ENCODE measurements around the gene STAG1. TPM values are rescaled to one million over a fixed set of nuclear protein-coding genes. Genes with fewer than 3 reads are reported as not detected.
A peak's percentile ranks its signal among the peaks of the same experiment; 100 is the strongest.

Gene STAG1
- total RNA-seq, 1 donor from 2014 or later: 24.1 TPM

DNA sequence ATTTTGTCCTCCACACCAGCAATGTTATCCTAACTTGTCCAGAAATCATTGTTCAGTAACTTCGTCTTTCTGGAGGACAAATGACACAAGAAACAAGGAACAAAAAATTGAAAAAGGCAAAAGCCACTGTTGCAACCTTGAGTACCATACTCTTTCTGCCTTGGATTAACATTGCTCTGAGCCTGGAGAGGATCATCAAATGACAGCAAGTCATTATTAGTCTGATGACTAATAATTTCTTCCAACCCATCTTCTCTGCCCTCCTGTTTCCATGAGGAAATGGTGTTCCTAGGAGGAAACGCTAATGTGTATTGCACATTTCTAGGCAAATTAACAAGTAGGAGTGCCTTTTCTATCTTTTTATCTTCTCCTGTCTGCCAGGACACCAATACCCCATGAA lies 348.1 kb downstream of the STAG1 start:
- Histone ChIP-seq H4K20me1 (ENCODE audit: insufficient read depth, low read length) (no peaks in the 10 kb centered on the region), H3K4me1 (ENCODE audit: insufficient read depth, low read length) (no peaks in the 10 kb centered on the region), H3K36me3 (ENCODE audit: insufficient read depth, low read length) (no peaks in the 10 kb centered on the region), H3K4me2 (ENCODE audit: low read length) (no peak overlapping the region), H3K27me3 (ENCODE audit: insufficient read depth, low read length) (no peaks in the 10 kb centered on the region), H2AFZ (ENCODE audit: low read depth, low read length) (no peak overlapping the region), H3K4me3 (ENCODE audit: insufficient read depth, low read depth, low read length) (no peak overlapping the region), H3K9ac (ENCODE audit: low read length) (no peak overlapping the region), H3K27ac (ENCODE audit: low read depth, low read length) (no peak overlapping the region), H3K79me2 (ENCODE audit: insufficient read depth, low read length) (no peaks in the 10 kb centered on the region), H3K9me3 (ENCODE audit: insufficient read depth, low read depth, low read length) (no peaks in the 10 kb centered on the region)
- H3K9me3 Mint-ChIP-seq (ENCODE audit: unreplicated experiment): no peaks in the 10 kb centered on the region
- no peak for TF ChIP-seq EZH2 (IDR thresholded peaks at IDR 0.05; ENCODE audit: insufficient read depth, low read length)
- TF ChIP-seq, protein P1, sequence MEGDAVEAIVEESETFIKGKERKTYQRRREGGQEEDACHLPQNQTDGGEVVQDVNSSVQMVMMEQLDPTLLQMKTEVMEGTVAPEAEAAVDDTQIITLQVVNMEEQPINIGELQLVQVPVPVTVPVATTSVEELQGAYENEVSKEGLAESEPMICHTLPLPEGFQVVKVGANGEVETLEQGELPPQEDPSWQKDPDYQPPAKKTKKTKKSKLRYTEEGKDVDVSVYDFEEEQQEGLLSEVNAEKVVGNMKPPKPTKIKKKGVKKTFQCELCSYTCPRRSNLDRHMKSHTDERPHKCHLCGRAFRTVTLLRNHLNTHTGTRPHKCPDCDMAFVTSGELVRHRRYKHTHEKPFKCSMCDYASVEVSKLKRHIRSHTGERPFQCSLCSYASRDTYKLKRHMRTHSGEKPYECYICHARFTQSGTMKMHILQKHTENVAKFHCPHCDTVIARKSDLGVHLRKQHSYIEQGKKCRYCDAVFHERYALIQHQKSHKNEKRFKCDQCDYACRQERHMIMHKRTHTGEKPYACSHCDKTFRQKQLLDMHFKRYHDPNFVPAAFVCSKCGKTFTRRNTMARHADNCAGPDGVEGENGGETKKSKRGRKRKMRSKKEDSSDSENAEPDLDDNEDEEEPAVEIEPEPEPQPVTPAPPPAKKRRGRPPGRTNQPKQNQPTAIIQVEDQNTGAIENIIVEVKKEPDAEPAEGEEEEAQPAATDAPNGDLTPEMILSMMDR (IDR thresholded peaks at IDR 0.05; ENCODE audit: insufficient read depth, low read depth, low read length): no peak
- no peak for FAIRE-seq
- no peaks in the 10 kb centered on the region for H3K27me3 Mint-ChIP-seq (ENCODE audit: low read depth, unreplicated experiment)
- no peaks in the 10 kb centered on the region for H3K4me1 Mint-ChIP-seq (ENCODE audit: low read depth, unreplicated experiment)
- H3K27ac Mint-ChIP-seq (ENCODE audit: unreplicated experiment): no peak overlapping the region
- no peak overlapping the region for H3K4me3 Mint-ChIP-seq (ENCODE audit: unreplicated experiment)
- DNase-seq (ENCODE audit: low read depth): no peak
- no peaks in the 10 kb centered on the region for H3K36me3 Mint-ChIP-seq (ENCODE audit: low read depth, unreplicated experiment)

DNA sequence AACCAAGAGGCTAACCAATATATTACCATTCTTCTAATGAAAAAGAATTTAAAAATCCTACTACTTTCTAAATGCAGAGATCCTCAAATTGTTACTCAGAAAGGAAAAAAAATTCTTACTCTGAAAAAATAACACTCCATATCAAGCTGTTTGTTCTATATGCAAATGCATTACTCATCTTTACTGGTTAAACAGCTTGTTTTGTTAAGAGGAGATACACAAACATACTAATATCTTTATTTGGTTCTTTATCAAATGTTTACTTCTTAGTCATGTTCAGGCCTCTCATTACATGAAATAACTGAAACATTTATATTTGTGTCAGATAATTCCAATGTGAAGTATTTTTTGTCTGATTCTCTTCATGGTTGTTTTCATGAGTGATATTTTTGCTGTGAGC lies 355.3 kb downstream of the STAG1 start:
- Histone ChIP-seq H3K4me1 (ENCODE audit: insufficient read depth, low read length) (no peaks in the 10 kb centered on the region), H3K9ac (ENCODE audit: low read length) (no peak overlapping the region), H3K4me2 (ENCODE audit: low read length) (no peak overlapping the region), H3K36me3 (ENCODE audit: insufficient read depth, low read length) (no peaks in the 10 kb centered on the region), H2AFZ (ENCODE audit: low read depth, low read length) (no peak overlapping the region), H3K4me3 (ENCODE audit: insufficient read depth, low read depth, low read length) (no peak overlapping the region), H3K27ac (ENCODE audit: low read depth, low read length) (no peak overlapping the region), H3K9me3 (ENCODE audit: insufficient read depth, low read depth, low read length) (no peaks in the 10 kb centered on the region), H3K27me3 (ENCODE audit: insufficient read depth, low read length) (no peaks in the 10 kb centered on the region), H4K20me1 (ENCODE audit: insufficient read depth, low read length) (no peaks in the 10 kb centered on the region), H3K79me2 (ENCODE audit: insufficient read depth, low read length) (no peaks in the 10 kb centered on the region)
- Mint-ChIP-seq H3K27me3 (ENCODE audit: low read depth, unreplicated experiment) (no peaks in the 10 kb centered on the region), H3K36me3 (ENCODE audit: low read depth, unreplicated experiment) (no peaks in the 10 kb centered on the region), H3K9me3 (ENCODE audit: unreplicated experiment) (no peaks in the 10 kb centered on the region), H3K27ac (ENCODE audit: unreplicated experiment) (no peak overlapping the region), H3K4me1 (ENCODE audit: low read depth, unreplicated experiment) (no peaks in the 10 kb centered on the region), H3K4me3 (ENCODE audit: unreplicated experiment) (no peak overlapping the region)
- TF ChIP-seq EZH2 (IDR thresholded peaks at IDR 0.05; ENCODE audit: insufficient read depth, low read length): no peak
- TF ChIP-seq, protein P1 (IDR thresholded peaks at IDR 0.05; ENCODE audit: insufficient read depth, low read depth, low read length): no peak
- DNase-seq (ENCODE audit: low read depth): peak; percentile 23
- FAIRE-seq: no peak

DNA sequence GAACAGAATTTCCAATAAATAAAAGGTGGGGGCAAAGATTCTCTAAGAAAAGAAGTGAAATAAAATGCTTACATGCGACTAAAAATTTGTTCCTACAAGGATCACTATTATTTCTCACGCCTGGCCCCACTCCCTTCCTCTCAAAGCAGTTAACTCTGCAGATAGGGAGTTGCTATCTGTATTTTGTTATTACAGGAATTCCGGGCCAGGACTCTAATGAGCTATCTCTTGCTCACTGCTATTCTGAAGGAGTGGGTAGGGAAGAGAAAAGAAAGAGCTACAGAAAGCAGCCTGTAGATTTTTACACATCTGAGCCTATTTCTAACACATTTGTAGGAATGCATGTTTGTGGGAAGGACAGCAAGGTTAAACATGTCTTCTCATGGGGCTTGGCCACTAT lies 361.6 kb downstream of the STAG1 start:
- Histone ChIP-seq H3K27ac (ENCODE audit: low read depth, low read length) (no peak overlapping the region), H3K4me1 (ENCODE audit: insufficient read depth, low read length) (no peaks in the 10 kb centered on the region), H2AFZ (ENCODE audit: low read depth, low read length) (no peak overlapping the region), H3K9me3 (ENCODE audit: insufficient read depth, low read depth, low read length) (no peaks in the 10 kb centered on the region), H3K36me3 (ENCODE audit: insufficient read depth, low read length) (no peaks in the 10 kb centered on the region), H3K79me2 (ENCODE audit: insufficient read depth, low read length) (no peaks in the 10 kb centered on the region), H3K9ac (ENCODE audit: low read length) (no peak overlapping the region), H3K4me3 (ENCODE audit: insufficient read depth, low read depth, low read length) (no peak overlapping the region), H3K27me3 (ENCODE audit: insufficient read depth, low read length) (no peaks in the 10 kb centered on the region), H4K20me1 (ENCODE audit: insufficient read depth, low read length) (no peaks in the 10 kb centered on the region), H3K4me2 (ENCODE audit: low read length) (no peak overlapping the region)
- H3K4me1 Mint-ChIP-seq (ENCODE audit: low read depth, unreplicated experiment): no peaks in the 10 kb centered on the region
- no peak overlapping the region for H3K27ac Mint-ChIP-seq (ENCODE audit: unreplicated experiment)
- TF ChIP-seq, protein P1 (IDR thresholded peaks at IDR 0.05; ENCODE audit: insufficient read depth, low read depth, low read length): no peak
- TF ChIP-seq EZH2 (IDR thresholded peaks at IDR 0.05; ENCODE audit: insufficient read depth, low read length): no peak
- H3K4me3 Mint-ChIP-seq (ENCODE audit: unreplicated experiment): no peak overlapping the region
- DNase-seq (ENCODE audit: low read depth): no peak
- H3K27me3 Mint-ChIP-seq (ENCODE audit: low read depth, unreplicated experiment): no peaks in the 10 kb centered on the region
- no peaks in the 10 kb centered on the region for H3K9me3 Mint-ChIP-seq (ENCODE audit: unreplicated experiment)
- FAIRE-seq: no peak
- H3K36me3 Mint-ChIP-seq (ENCODE audit: low read depth, unreplicated experiment): no peaks in the 10 kb centered on the region

Measured in astrocyte (in vitro differentiated cells and primary cell).